ENCODE measurements around the gene CDK4. TPM values are rescaled to one million over a fixed set of nuclear protein-coding genes. Genes with fewer than 3 reads are reported as not detected.
A peak's percentile ranks its signal among the peaks of the same experiment; 100 is the strongest.

Gene CDK4
- total and polyA plus RNA-seq, 2 of the 13 experiments (the other 11 are each of a cell fraction or from before 2014, with no cell fraction given) = 191 to 209 TPM

- TF ChIP-seq HIC2 (CRISPR knock-in tag; IDR thresholded peaks at IDR 0.05; ENCODE audit: low read depth) (no peak), CCAR2 (optimal IDR thresholded peaks at IDR 0.05; ENCODE audit: low read depth, low read length) (no peak), IRF9 (CRISPR knock-in tag; IDR thresholded peaks at IDR 0.05; ENCODE audit: borderline replicate concordance) (peak; percentile 78; the same call in 1 of the 2 replicates), HNRNPUL1 (IDR thresholded peaks at IDR 0.05; ENCODE audit: low read depth, low read length) (no peak), ZNF503 (CRISPR knock-in tag; IDR thresholded peaks at IDR 0.05) (no peak; the same call in 1 of the 2 replicates), ZNF687 (CRISPR knock-in tag; IDR thresholded peaks at IDR 0.05) (peak; percentile 91; the same call in 1 of the 2 replicates), ZFX (CRISPR knock-in tag; IDR thresholded peaks at IDR 0.05; ENCODE audit: low read depth) (peak; percentile 98), MXD1 (CRISPR knock-in tag; IDR thresholded peaks at IDR 0.05) (peak; percentile 99; the same call in 1 of the 2 replicates), CEBPB (IDR thresholded peaks at IDR 0.05; ENCODE audit: borderline replicate concordance, low read depth, low read length) (no peak), JDP2 (CRISPR knock-in tag; IDR thresholded peaks at IDR 0.05; ENCODE audit: borderline replicate concordance) (no peak), ZNF644 (CRISPR knock-in tag; IDR thresholded peaks at IDR 0.05; ENCODE audit: low read depth) (0 out of 2 replicates have a peak, but pooled peaks have one; percentile 33), ZSCAN30 (CRISPR knock-in tag; IDR thresholded peaks at IDR 0.05) (no peak), ZBTB38 (CRISPR knock-in tag; IDR thresholded peaks at IDR 0.05) (peak; percentile 89), STAT5B (CRISPR knock-in tag; IDR thresholded peaks at IDR 0.05) (0 out of 2 replicates have a peak, but pooled peaks have one; percentile 5), POLR2AphosphoS5 (IDR thresholded peaks at IDR 0.05; ENCODE audit: low read depth, low read length) (peak; percentile 89), PCBP1 (IDR thresholded peaks at IDR 0.05; ENCODE audit: borderline replicate concordance, low read depth, low read length) (0 out of 2 replicates have a peak, but pooled peaks have one; percentile 12), SMAD3 (CRISPR knock-in tag; IDR thresholded peaks at IDR 0.05) (peak; percentile 93), PRMT3 (CRISPR knock-in tag; IDR thresholded peaks at IDR 0.05; ENCODE audit: borderline replicate concordance, low read depth) (0 out of 2 replicates have a peak, but pooled peaks have one; percentile 47)
- TF ChIP-seq, protein P1, sequence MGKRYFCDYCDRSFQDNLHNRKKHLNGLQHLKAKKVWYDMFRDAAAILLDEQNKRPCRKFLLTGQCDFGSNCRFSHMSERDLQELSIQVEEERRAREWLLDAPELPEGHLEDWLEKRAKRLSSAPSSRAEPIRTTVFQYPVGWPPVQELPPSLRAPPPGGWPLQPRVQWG (CRISPR knock-in tag; IDR thresholded peaks at IDR 0.05; ENCODE audit: borderline replicate concordance, low read depth) = no peak
Measured at GRCh38 chr12:57771873-57772428, 19.8 kb upstream of the CDK4 start, which contains the start of gene METTL1 (continued).
